OCI-LY1 (cell line): ENCODE results near the gene TGFBR1.
A peak's percentile ranks its signal among the peaks of the same experiment; 100 is the strongest.

Source experiments
- H2AFZ ChIP-seq: fragments of 200-600 bp; sonication (generic), shearing (Covaris generic); 2 replicates; pipeline ENCODE4 v1.6.0; 2014; ENCODE audit warnings: antibody characterized with exemption, mild to moderate bottlenecking, low read length
- H3F3A ChIP-seq: fragments of 200-600 bp; sonication (generic), shearing (Covaris generic); 2 replicates; pipeline ENCODE4 v1.6.0; 2014; ENCODE audit warnings: mild to moderate bottlenecking, antibody characterized with exemption, low read length, moderate library complexity; ENCODE audit not compliant: insufficient read depth
- H3K27ac ChIP-seq: fragments of 200-600 bp; sonication (generic); 2 replicates; pipeline ENCODE4 v1.5.1; 2014; ENCODE audit warnings: low read length, mixed run types, mild to moderate bottlenecking, low read depth; ENCODE audit not compliant: poor library complexity, severe bottlenecking
- H3K27me3 ChIP-seq: fragments of 200-600 bp; sonication (generic); 2 replicates; pipeline ENCODE4 v1.6.0; 2014; ENCODE audit warnings: antibody characterized with exemption, mild to moderate bottlenecking, low read length, moderate library complexity; ENCODE audit not compliant: insufficient read depth
- H3K36me3 ChIP-seq: fragments of 200-600 bp; sonication (generic); 2 replicates; pipeline ENCODE4 v1.6.1; 2014; ENCODE audit warnings: mild to moderate bottlenecking, antibody characterized with exemption, low read length, moderate library complexity, mixed read lengths; ENCODE audit not compliant: insufficient read depth
- H3K4me1 ChIP-seq: fragments of 200-600 bp; sonication (generic); 2 replicates; pipeline ENCODE4 v1.5.1; 2014; ENCODE audit warnings: mild to moderate bottlenecking, low read length, moderate library complexity; ENCODE audit not compliant: insufficient read depth, severe bottlenecking
- H3K4me2 ChIP-seq: fragments of 200-600 bp; sonication (generic), shearing (Covaris generic); 2 replicates; pipeline ENCODE4 v1.6.1; 2014; ENCODE audit warnings: low read length
- H3K4me3 ChIP-seq: fragments of 200-600 bp; sonication (generic); 2 replicates; pipeline ENCODE4 v1.5.1; 2014; ENCODE audit warnings: low read length, low read depth, mild to moderate bottlenecking, mixed read lengths; ENCODE audit not compliant: poor library complexity, severe bottlenecking
- H3K79me2 ChIP-seq: fragments of 200-600 bp; shearing (Covaris generic); 2 replicates; pipeline ENCODE4 v1.6.1; 2016; ENCODE audit warnings: mixed run types, low read length, mixed read lengths; ENCODE audit not compliant: insufficient read depth
- H3K9ac ChIP-seq: fragments of 200-600 bp; sonication (generic), shearing (Covaris generic); 2 replicates; pipeline ENCODE4 v1.6.1; 2014; ENCODE audit warnings: mild to moderate bottlenecking, low read length, mixed read lengths
- H3K9me2 ChIP-seq: fragments of 200-600 bp; sonication (generic), shearing (Covaris generic); 2 replicates; pipeline ENCODE4 v1.6.1; 2014; ENCODE audit warnings: low read depth, mild to moderate bottlenecking, low read length, mixed read lengths
- H3K9me3 ChIP-seq: fragments of 200-600 bp; shearing (Covaris generic); 2 replicates; pipeline ENCODE4 v1.6.1; 2014; ENCODE audit warnings: low read length, mixed read lengths
- H4K20me1 ChIP-seq: fragments of 200-600 bp; sonication (generic), shearing (Covaris generic); 2 replicates; pipeline ENCODE4 v1.6.0; 2016; ENCODE audit warnings: mild to moderate bottlenecking, low read length; ENCODE audit not compliant: insufficient read depth
- CTCF ChIP-seq: fragments of 200-600 bp; sonication (generic), shearing (Covaris generic); IDR thresholded peaks from 2 replicates; pipeline ENCODE4 v1.5.1; 2017; ENCODE audit warnings: mild to moderate bottlenecking, antibody characterized with exemption, low read length, moderate library complexity, mixed read lengths
- EZH2 ChIP-seq: fragments of 200-600 bp; sonication (generic), shearing (Covaris generic); IDR thresholded peaks from 2 replicates; pipeline ENCODE4 v1.8.0; 2017; ENCODE audit warnings: borderline replicate concordance, mixed run types, mild to moderate bottlenecking, antibody characterized with exemption, low read length, moderate library complexity, mixed read lengths

Gene TGFBR1

GRCh38 chr9:99197124-99197630 lies 92.3 kb downstream of the TGFBR1 start:
- TF ChIP-seq CTCF = peak; percentile 4; the same call in 1 of the 2 replicates
- TF ChIP-seq EZH2 = no peak
- H2AFZ ChIP-seq = no peak overlapping the region
- no peaks in the 10 kb centered on the region for H3K79me2 ChIP-seq

GRCh38 chr9:99197987-99198386 lies 93.1 kb downstream of the TGFBR1 start:
- H4K20me1 ChIP-seq = no peaks in the 10 kb centered on the region
- no peak overlapping the region for H3K9ac ChIP-seq
- no peak overlapping the region for H3K27ac ChIP-seq
- H3K4me3 ChIP-seq = no peak overlapping the region
- no peaks in the 10 kb centered on the region for H3K9me2 ChIP-seq
- no peaks in the 10 kb centered on the region for H3K36me3 ChIP-seq
- no peak for TF ChIP-seq CTCF
- no peak overlapping the region for H3K4me2 ChIP-seq
- H3K79me2 ChIP-seq = no peaks in the 10 kb centered on the region
- H3K9me3 ChIP-seq = no peaks in the 10 kb centered on the region
- H3F3A ChIP-seq = no peaks in the 10 kb centered on the region
- H3K27me3 ChIP-seq = peaks cover 4% of the 10 kb centered on the region; the same call in 1 of the 2 replicates
- H2AFZ ChIP-seq = no peak overlapping the region
- H3K4me1 ChIP-seq = no peaks in the 10 kb centered on the region

More at GRCh38 chr9:99197124-99197630, 92.3 kb downstream of the TGFBR1 start:
- H3K4me1 ChIP-seq = no peaks in the 10 kb centered on the region
- no peak overlapping the region for H3K9ac ChIP-seq
- H4K20me1 ChIP-seq = no peaks in the 10 kb centered on the region
- no peaks in the 10 kb centered on the region for H3K36me3 ChIP-seq
- no peak overlapping the region for H3K4me2 ChIP-seq
- no peak overlapping the region for H3K4me3 ChIP-seq
- H3F3A ChIP-seq = no peaks in the 10 kb centered on the region
- H3K27me3 ChIP-seq = peaks cover 4% of the 10 kb centered on the region; the same call in 1 of the 2 replicates
- no peaks in the 10 kb centered on the region for H3K9me2 ChIP-seq
- H3K9me3 ChIP-seq = no peaks in the 10 kb centered on the region
- no peak overlapping the region for H3K27ac ChIP-seq

GRCh38 chr9:99199938-99200539 lies 95.1 kb downstream of the TGFBR1 start:
- no peak overlapping the region for H2AFZ ChIP-seq
- H3K9me2 ChIP-seq = no peaks in the 10 kb centered on the region
- H3K9me3 ChIP-seq = no peaks in the 10 kb centered on the region
- TF ChIP-seq CTCF (no peak), EZH2 (no peak)
- H4K20me1 ChIP-seq = no peaks in the 10 kb centered on the region
- H3K4me3 ChIP-seq = no peak overlapping the region
- H3K27me3 ChIP-seq = peaks cover 4% of the 10 kb centered on the region; the same call in 1 of the 2 replicates
- no peaks in the 10 kb centered on the region for H3K4me1 ChIP-seq
- no peaks in the 10 kb centered on the region for H3K36me3 ChIP-seq
- H3K27ac ChIP-seq = no peak overlapping the region
- H3F3A ChIP-seq = no peaks in the 10 kb centered on the region
- no peaks in the 10 kb centered on the region for H3K79me2 ChIP-seq
- no peak overlapping the region for H3K9ac ChIP-seq
- H3K4me2 ChIP-seq = no peak overlapping the region
